Epithelial cell of prostate (primary cell): ENCODE data around the gene RUNDC1.
"Not testable (repeated sequence)": the region's sequence is repeated elsewhere in the genome, so short reads cannot be mapped to it uniquely, and the experiment has no call there.

Experiments used
- DNase-seq: peaks from one replicate; pipeline ENCODE4 v3.0.0-alpha.2; 2011; ENCODE audit warnings: low read depth, low spot score
- H3K27ac ChIP-seq: fragments of 450-650 bp; 2 replicates; pipeline ENCODE4 v1.5.1; 2017; ENCODE audit warnings: mild to moderate bottlenecking

Gene RUNDC1

GRCh38 chr17:42989726-42990652, 9.6 kb downstream of the RUNDC1 start:
- H3K27ac ChIP-seq = peak overlapping the region; percentile 94
- no peak for DNase-seq

DNA sequence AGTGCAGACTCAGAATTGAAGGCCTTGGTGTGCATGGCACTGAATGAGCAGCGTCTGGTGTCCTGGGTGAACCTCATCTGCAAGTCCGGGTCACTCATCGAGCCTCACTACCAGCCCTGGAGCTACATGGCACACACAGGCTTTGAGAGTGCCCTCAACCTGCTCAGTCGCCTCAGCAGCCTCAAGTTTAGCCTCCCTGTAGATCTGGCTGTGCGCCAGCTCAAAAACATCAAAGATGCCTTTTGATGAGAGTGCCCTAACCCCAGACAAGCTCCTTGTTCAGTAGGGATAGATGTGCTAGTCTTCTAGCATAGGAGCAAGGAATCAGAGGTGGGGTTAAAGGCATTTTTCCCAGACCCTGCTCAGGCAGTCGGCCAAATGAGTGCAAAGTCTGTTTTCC, 11.1 kb downstream of the RUNDC1 start:
- DNase-seq = no peak
- peak overlapping the region; percentile 94 for H3K27ac ChIP-seq

DNA sequence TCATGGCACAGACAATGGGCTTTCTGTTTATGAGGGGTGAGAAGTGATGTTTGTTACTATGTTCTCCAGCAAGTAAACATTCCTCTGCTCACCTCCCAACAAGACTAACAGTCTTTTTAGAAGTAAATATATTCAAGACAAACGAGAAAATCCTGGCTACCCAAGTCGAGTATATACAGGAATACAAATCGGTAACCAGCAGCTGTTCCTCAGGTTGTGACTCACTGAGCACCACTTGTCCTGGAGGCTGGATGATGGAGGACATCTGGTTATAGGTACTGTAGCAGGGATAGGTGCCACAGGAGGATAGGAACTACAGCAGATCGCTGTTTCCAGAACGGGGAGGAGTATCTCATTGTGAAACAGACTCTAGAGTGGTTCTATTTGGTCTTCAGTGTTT, 12.5 kb downstream of the RUNDC1 start:
- DNase-seq = no peak
- no peak overlapping the region for H3K27ac ChIP-seq

- DNase-seq, H3K27ac ChIP-seq: not testable (repeated sequence)
These were observed 13.5 kb downstream of the RUNDC1 start for GRCh38 chr17:42993913-42994312.

DNA sequence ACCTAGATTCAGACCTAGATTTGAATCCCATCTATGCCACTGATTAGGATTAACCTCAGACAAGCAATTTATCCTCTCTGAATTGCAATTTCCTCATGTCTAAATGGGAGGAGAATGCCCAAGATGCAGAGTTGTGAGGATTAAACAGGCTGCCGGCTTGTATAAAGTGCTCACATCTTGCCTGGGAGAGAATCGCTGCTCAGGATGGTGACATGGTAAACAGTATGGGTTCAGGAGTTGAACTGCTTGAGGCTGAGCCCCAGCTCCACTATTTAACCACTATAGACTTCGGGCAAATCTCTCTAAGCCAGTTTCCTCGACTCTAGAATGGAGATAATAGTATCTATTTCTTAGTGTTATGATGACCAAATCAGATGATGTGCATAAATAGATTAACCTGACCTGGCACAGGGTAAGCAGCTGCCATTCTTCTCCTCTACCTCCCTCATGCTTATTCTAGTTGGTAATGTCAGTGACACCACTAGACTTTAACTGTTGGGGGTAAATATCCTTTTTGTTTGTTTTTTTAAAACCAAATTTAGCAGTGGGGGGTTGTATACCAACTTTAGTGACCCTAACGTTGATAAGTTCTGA, 17.1 kb downstream of the RUNDC1 start:
- H3K27ac ChIP-seq = peak overlapping the region; percentile 91
- no peak for DNase-seq

DNA sequence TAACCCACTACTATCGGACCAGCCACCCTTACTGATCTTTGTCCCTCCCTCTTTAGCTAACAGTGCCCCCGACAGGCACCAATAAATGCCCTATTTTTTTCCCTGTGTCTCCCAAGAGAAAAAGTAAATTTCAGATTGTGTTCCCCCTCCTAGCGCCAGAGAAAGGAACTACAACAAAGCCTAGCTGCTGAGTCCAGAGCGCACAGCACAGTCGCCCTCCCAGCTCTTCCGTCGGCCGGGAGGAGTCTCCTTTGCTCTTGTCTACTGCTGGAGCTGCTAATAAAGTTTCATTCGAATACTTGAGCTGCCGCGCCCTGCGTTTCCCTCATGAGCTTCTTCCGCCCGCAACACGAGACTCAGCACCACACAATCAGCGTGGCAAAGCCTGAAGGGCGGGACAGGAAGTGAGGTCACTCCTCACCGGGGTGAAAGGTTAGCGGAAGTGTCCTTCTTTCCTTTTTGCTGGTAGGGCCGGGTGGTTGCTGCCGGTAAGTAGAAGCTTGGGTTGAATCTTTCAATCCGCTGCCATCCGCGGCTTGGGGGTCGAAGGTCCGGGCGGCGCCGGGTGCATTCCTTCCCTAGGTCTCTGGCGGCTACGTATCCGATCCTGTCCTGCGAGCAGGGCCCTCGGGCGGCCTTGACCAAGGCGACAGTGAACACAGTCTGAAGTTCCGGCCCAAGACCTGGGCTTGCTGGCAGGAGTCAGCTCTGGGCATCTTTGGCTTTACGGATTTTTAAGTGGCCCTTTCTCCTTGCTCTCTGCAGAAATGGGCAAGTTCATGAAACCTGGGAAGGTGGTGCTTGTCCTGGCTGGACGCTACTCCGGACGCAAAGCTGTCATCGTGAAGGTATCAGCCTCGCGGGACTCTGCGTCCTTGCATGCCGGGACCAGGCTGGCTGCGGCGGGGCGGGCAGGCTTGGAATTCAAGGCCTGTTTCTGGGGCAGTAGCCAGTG, 17.9 kb downstream of the RUNDC1 start, which contains the start of gene RPL27:
Gene RPL27, plus strand, starts transcription at position 436 of the 955 bp plus-strand sequence. Its CDS starts 332 bp downstream, at position 768.
- peak within 1 kb of the TSS; percentile 91 for H3K27ac ChIP-seq
- peak; percentile 100 for DNase-seq

GRCh38 chr17:42999003-42999525, 18.7 kb downstream of the RUNDC1 start:
- peak overlapping the region; percentile 91 for H3K27ac ChIP-seq
- DNase-seq = no peak

DNA sequence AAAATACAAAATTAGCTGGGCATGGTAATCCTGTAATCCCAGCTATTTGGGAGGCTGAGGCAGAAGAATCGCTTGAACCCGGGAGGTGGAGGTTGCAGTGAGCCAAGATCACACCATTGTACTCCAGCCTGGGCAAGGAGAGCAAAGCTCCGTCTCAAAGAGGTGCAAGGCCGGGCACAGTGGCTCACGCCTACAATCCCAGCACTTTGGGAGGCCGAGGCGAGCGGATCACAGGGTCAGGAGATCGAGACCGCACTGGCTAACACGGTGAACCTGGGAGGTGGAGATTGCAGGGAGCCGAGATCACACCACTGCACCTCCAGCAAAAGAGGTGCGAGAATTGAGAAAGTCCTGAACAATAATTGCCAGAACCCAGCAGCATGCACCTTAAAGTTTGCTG, 20.5 kb downstream of the RUNDC1 start:
- DNase-seq = not testable (repeated sequence)
- H3K27ac ChIP-seq = peak overlapping the region; percentile 91

DNA sequence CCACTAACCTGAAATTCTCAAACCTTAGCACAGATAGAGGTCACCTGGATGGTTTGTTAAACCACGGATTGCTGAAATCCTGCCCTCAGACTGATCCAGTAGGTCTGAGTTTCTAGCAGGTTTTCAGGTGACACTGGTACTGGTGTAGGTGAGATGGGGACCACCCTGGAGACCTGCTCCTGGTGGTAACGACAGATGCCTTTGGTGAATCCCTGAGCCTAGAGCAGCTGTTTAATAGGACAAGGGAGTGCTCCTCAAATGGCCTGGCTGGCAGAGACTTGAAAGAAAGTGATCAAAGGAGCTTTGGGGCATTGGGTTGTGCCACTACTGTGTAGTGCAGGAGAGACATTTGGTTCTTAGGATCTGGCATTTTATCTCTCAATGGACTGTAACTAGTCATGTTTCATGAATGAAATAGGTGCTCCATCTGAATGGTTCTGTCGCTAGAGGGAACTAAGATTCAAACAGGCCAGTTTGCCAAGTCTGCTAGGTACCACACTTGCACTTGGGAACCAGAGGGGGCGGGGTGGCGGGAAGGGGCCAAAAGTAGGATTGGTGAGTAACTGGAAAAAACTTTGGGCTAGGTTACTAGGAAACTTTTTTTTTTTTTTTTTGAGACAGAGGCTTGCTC, 23.3 kb downstream of the RUNDC1 start:
- H3K27ac ChIP-seq = peak overlapping the region; percentile 91
- no peak for DNase-seq

DNA sequence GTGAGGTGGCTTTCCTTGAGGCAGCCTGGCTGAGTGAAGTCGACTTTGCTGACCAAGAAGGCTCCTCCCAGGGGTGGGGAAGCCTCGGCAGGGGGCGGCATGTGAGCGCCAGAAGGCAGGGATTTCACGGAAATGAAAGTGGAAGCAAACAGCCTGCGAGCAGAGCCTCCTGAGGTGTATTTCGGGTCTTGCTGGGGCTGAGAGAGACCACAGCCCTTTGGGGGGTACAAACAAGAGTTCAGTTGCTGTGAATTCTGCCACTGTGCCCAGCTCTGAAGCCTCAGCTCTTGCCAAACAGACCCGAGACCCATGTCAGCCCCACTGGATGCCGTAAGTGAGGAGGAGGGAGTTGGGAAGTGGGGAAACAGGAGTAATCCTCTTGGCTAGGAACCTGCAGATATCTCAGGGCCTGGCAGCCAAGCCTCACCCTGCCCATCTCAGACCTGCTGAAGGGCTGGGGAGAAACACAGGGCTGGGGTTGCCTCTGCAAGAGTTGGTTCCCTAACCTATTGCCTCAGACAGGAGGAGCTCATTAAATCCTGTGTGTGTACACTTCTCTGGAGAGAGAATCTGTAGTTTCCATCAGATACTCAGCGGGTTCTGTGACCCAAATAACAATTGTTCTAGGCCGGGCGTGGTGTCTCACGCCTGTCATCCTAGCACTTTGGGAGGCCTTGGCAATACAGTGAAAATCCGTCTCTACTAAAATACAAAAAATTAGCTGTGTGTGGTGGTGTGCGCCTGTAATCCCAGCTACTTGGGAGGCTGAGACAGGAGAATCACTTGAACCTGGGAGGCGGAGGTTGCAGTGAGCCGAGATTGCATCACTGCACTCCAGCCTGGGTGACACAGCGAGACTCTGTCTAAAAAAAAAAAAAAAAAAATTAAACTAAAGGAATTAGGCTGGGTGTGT, 26.5 kb downstream of the RUNDC1 start, which contains the start of gene IFI35:
Gene IFI35, plus strand, starts transcription at position 146 of the 913 bp plus-strand sequence. Its CDS starts 164 bp downstream, at position 310.
- H3K27ac ChIP-seq = peak within 1 kb of the TSS; percentile 62
- peak; percentile 29 for DNase-seq

DNA sequence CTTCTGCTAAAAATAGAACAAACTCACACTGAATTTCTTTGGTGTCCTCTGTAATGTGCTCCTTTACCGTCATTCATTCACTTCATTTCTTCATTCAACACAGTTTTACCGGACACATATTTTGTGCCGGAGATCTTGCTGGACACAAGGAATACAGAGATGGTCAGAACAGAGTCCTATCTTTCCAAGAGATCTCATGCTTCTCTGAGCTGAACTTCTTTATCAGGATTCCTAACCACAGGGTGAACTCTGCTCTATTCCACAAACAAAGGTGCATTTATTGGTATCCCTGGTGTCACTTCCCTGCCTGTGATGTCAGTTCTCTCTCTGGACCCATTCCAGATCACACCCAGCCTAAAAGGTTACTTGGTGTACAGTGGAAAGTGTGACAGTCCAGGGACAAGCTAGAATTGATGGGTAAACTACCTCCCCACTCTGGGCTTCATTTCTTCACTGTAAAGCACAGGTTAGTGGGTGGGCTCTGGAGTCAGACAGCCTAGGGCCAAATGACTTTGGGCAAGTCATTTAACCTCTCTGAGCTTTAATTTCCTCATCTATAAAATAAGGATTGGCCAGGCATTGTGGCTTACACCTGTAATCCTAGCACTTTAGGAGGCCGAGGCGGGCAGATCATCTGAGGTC, 30.4 kb downstream of the RUNDC1 start:
- no peak for DNase-seq
- no peak overlapping the region for H3K27ac ChIP-seq

- no peak for DNase-seq
- no peak overlapping the region for H3K27ac ChIP-seq
These were observed 31.5 kb downstream of the RUNDC1 start for GRCh38 chr17:43011728-43012472.

DNA sequence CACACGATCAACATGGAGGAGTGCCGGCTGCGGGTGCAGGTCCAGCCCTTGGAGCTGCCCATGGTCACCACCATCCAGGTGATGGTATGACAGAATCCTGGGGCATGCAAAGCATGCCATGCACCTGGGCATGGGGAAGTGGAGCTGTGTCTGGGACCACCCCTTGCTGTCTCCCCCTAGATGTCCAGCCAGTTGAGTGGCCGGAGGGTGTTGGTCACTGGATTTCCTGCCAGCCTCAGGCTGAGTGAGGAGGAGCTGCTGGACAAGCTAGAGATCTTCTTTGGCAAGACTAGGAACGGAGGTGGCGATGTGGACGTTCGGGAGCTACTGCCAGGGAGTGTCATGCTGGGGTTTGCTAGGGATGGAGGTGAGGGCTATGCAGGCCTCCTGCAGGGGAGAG, 32.9 kb downstream of the RUNDC1 start:
- no peak for DNase-seq
- H3K27ac ChIP-seq = no peak overlapping the region

DNA sequence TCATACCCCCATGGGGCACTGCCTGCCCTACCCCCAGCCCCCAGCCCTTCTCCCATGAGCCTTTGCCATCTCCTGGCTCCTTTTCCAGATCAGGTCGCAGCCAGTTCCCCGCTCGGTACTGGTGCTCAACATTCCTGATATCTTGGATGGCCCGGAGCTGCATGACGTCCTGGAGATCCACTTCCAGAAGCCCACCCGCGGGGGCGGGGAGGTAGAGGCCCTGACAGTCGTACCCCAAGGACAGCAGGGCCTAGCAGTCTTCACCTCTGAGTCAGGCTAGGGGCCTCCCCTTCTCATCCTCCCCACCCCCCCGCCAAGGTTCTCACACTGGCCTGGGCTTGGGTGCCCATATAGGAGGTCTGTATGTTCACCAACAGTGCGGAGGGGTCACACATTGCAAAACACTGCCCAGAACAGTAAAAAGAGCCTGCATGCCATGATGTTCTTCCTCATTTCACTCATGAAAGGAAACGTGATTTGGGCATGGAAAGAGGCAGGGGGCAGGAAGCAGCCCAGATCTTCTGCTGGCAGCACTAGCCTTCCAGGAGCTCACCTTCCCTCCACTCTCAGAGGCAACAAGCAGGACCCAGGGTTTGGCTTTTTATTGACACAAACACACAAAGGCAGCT, 33.8 kb downstream of the RUNDC1 start:
- DNase-seq = no peak
- H3K27ac ChIP-seq = no peak overlapping the region

GRCh38 chr17:43014649-43015542, 34.5 kb downstream of the RUNDC1 start:
- no peak for DNase-seq
- H3K27ac ChIP-seq = no peak overlapping the region

- no peak overlapping the region for H3K27ac ChIP-seq
- DNase-seq = no peak
These were observed 35.2 kb downstream of the RUNDC1 start for GRCh38 chr17:43015579-43015978.
